T-helper 2 cell treated with Interferon-gamma antibody and Interleukin-4, amounts not matched to agents 100 ng/mL and 5 ng/mL, for 36 hours (primary cell): ENCODE data around the gene CC2D1A. TPM values are rescaled to one million over a fixed set of nuclear protein-coding genes. Genes with fewer than 3 reads are reported as not detected.

Experiments
- intact Hi-C: fragments of 100-400 bp; cut with micrococcal nuclease; formaldehyde crosslinking; loops from one replicate; pipeline ENCODE4 v1.15.1; 2023
- total RNA-seq: library from RNA; stranded (reverse); gene quantifications from 2 replicates; pipeline ENCODE4 v1.2.3, GENCODE V29; 2022

The CC2D1A gene
- total RNA-seq, 1 donor from 2014 or later: 35.7 TPM

DNA sequence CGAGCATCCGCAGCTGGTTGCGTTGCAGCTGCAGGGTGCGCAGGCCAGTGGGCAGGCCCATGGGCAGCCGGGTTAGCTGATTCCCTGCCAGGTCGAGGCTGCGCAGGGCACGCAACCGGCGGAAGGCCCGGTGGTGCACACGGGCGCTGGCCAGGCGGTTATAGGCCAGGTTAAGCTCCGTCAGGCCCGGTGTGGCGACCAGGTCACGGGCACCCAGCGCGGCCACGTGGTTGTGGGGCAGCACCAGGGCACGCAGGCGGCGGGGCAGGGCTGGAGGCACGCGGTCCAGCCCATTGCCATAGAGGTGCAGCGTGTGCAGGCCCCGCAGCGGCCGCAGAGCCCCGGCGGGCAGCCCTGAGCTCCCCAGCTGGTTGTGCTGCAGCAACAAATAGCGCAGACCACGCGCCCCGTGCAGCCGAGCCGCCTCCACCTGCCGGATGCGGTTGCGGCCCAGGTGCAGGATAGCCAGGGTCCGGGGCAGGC is 27.0 kb downstream of the CC2D1A start:
- intact Hi-C loops: no loop called here

DNA sequence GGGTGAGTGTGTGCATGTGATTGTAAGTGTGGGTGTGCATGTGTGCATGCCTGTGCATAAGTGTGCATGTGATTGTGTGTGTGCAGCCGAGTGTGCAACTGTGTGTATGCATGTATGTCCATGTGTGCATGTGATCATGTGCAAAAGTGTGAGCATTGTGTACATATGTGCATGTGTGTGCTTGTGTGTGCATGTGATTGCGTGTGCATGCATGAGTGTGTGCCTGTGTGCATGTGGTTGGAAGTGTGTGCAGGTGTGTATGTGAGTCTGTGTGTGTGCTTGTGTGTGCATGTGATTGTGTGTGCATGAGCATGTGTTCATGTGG is 28.7 kb downstream of the CC2D1A start:
- intact Hi-C loops: no loop called here

DNA sequence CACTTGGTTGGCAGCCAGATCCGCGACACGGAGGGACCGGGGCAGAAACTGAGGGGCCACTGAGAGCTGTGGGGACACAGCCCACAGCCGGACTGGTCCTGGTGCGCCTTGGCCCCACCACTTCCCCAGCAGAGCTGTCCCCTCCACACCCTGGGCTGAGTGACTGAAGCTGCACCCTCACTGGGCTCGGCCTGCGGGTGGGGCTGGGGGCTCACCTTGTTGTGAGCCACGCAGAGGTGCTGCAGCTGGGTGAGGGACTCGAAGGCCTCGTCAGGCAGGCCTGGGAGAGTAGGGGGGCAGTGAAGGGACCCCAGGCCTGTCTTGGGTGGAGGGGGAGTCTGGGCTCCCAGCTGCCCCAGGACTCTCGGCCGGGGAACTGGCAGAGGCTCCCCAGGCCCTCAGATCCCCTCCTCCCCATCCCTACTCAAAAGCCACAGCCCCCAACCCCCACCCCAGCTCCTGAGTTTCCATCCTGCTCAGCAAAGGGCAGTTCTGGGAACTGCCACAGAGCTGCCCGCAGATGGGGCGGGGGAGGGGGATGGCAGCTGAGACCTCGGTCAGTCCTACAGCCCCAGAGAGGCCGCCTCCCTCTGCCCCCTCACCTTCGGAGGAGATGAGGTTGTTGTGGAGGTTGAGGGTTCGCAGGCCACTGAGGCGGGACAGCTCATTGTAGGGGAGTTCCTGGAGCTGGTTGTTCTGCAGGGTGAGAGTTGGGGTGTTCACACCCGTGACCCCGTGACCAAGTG is 29.9 kb downstream of the CC2D1A start:
- intact Hi-C loops: no loop called here

DNA sequence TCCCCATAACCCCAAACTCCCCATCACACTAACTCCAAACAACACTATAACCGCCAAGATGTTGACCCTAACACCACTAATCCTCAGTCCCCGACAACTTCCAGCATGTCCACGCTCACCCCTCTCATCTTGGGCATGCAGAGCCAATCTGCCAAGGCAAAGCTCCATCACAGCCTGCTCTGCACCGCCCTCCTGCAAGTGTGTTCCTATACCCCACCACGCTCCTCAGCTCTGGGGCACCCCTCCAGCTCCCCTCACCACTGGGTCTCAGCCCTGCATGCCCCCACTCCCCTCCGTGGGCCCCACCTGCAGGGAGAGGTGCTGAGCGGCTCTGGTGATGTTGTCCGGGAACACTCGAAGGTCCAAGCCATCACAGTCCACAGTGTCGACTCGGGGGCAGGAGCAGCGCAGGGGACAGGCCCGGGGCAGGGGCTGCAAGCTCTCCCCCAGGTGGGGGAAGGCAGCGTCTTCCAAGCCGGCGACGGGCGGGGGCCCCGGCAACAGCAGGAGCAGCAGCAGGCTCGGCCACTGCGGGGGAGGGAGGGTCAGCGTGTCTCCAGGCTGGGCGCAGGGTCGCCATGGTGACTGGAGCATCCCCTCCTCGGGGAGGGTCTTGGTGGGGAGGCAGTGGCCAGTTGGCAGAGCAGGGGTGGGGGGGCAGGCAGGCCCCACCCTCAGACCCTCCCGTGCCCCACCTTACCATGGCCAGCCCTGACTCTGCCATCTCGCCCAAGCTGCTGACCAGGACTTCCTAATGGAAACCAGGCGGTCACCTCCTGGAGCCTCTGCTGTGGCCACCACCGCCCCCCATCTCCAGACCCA is 31.7 kb downstream of the CC2D1A start:
- intact Hi-C loops: no loop called here

DNA sequence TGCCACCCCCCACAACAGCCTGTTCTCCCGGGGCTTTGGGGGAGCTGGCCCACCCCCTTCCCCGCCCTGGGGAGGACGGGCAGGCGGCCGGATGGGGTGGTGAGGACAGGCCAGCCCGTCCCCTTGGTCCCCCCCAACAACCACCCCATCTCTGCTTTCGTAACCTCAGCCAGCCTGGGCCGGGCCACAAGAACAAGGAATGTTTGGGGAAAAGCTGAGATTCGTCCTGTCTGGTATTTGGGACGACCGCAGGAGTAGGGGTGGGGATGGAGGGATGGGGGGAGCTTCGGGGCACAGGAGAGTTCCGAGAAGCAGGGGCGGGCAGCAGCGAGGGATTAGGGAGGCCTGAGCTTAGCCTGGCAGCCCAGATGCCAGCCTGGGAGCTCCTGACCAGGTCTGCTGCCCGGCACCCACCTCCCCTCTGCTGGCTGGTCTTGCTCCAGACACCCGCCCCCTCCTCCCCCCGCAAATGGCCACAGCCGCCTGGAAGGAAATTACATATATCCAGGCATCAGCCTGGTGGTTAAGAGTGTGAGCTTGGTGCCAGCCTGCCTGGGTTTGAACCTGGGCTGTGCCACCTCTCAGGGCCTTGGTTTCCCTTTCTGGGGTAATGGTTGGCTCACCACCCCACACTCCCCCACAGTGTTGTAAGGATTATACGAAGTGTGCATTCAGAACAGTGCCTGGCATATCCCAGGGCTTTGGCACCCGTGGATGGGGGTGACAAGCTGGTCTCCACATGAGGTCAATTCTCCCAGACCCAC is 32.5 kb downstream of the CC2D1A start, which contains the start of gene PODNL1:
Gene PODNL1 (minus strand): TSS at position 117 of the 764 bp plus-strand sequence. CDS start 236 bp downstream, outside the sequence.
- intact Hi-C loops: no loop called here

DNA sequence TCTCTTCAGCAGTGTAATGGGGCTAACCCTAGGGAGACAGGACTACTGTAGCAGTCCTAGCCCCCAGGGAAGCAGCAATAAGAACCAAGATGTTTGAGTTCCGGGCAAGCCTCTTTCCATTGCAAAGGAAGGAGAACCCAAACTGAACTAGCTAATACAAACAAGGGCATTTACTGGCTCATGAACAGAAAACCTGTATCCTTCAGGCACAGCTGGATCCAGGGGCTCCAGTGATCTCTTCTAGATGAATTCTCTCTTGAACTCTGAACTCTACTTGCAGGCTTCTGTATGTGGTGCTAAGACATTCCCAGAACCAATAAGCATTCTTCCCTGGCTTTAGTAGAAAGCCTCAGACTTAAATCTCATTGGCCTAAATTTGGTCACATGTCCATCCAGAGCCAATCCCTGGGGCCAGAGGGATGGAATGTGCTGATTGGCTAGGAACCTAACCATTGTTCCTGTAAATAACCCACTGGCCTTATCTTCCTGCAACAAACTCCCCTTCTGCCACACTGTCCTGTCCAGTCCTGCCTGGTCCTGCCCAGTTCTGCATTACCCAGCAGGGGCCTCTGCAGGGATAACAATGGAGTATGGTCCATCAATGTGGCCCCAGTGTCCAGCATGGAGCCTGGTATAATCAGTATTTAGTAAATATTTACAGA is 36.2 kb downstream of the CC2D1A start:
- intact Hi-C loops: no loop called here

DNA sequence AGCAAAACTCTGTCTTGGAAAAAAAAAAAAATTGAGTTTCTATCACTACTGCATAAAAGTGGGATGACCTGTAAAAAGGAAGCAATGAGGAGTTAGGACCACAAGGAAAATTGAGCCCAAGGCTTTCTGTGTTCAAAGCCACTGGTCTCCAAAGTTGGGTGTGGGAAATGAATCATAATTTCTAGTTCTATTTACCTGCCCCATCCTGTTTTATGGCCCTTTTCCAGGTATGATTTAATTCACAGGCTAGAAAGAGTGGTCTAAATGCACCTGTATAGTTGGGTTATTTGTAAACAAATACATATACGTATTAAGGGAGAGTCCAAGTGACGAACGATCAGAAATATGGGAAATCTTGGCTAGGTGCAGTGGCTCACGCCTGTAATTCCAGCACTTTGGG is 40.4 kb downstream of the CC2D1A start:
- intact Hi-C loops: no loop called here

DNA sequence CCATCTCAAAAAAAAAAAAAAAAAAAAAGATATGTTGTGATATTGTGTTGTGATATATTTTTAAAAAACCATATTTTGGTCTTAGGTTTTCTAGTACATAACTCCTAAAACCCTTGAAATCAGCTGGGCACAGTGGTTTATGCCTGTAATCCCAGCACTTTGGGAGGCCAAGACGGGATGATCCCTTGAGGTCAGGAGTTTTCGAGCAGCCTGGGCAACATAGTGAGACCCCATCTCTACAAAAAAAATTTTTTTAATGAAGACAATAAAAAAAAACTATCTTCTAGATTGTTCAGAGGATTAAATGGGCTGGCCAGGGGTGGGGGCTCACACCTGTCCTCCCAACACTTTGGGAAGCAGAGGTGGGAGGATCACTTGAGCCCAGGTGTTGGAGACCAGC is 45.0 kb downstream of the CC2D1A start:
- intact Hi-C loops: no loop called here

DNA sequence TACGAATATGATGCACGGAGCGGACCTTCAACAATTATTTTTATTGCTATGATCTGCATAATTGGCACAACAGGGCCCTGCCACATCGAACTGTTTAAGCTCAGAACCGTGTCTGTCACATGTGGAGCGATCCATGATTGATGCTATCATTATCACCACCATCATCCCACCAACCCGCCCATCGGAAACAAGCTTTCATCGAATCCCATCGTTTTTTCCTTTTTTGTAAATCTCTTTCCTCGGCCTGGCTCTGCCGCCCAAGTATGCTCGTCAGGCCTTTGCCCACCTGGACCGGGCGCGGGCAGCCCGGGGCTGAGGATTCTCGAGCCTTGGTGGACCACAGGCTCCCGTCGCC is 45.8 kb downstream of the CC2D1A start:
- intact Hi-C loops: loop anchor here (1.0 to 2.0 kb wide), 5 partner anchors 35 to 130 kb away; partner anchors contain the start of gene RFX1

DNA sequence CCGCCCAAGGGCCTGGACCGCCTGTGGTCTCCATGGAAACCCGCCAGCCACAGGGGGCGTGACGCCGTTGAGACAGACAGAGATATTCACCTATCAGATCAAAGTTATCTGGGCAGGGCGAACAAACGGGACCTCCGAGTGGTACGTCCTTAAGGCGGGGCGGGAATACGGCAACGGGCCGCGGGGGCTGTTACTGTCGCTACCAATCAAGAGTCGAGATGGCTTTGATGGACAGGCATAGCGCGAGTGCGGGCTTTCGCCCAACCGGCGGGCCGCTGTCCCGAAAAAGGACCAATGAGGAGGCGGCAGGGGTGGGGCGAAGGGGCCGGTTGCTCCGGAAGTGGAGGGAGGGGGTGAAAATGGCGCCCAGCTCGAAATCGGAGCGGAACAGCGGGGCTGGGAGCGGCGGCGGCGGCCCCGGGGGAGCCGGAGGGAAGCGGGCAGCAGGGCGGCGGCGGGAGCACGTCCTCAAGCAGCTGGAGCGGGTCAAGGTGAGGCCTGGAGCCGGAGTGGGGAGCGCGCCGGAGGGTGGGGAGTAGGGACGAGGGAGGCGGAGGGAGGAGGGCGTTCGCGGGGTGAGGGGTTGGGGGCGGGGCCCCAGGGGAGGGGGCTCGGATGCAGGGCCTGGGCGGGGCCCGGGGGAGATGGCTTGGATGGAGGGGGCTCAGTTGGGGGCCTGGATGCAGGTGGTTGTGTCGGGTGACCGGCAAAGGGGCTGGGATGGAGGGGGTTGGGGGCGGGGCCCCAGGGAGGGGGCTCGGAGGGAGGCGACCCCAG is 46.3 kb downstream of the CC2D1A start, which contains the start of gene DCAF15:
Gene DCAF15 (plus strand): TSS at position 356 of the 777 bp plus-strand sequence. CDS start 4 bp downstream, at position 360.
- intact Hi-C loops: loop anchor here (1.0 to 2.0 kb wide), 5 partner anchors 34 to 129 kb away; partner anchors contain the start of gene RFX1

DNA sequence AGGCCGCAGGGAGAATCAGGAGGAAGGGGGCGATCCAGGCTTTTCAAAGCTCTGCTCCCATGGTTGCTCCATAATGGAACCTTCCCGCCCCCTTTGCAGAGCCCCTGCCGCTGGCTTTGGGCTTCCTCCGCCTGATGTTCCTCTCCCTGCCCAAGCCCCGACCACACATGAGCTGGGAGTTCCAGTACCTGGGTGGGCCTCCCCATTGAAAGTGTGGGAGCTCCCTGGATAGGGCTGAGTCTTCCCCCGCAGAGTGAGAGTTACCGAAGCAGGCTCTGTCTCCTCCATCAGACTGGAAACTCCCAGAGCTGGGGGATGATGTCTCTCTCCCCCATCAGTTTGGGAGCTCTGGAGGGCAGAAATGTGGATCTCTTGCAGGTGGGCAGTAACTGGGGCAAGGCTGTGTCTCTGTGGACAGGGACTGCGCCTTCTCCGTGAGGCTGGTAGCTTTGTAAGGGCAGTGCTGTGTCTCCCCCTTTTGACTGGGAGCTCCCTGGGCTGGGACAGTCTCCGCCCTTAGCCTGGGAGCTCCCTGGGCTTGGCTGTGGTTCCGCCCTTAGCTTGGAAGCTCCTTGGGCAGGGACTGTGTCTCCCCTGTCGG is 47.0 kb downstream of the CC2D1A start:
- intact Hi-C loops: loop anchor here (1.0 to 2.0 kb wide), 5 partner anchors 33 to 128 kb away; partner anchors contain the start of gene RFX1

DNA sequence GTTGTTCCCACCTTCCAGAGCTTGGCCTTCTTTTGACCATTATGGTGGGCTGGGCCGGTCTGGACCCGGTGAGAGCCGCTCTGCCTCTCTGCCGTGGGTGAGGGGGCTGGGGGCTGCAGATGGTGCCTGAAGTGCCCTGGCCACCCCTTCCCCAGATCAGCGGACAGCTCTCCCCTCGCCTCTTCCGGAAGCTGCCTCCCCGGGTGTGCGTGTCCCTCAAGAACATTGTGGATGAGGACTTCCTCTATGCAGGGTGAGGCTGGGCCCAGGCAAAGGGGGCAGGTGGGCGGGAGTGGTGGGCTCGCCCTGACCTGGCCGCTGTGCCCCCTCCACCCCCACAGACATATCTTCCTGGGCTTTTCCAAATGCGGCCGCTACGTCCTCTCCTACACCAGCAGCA is 48.2 kb downstream of the CC2D1A start:
- intact Hi-C loops: no loop called here

DNA sequence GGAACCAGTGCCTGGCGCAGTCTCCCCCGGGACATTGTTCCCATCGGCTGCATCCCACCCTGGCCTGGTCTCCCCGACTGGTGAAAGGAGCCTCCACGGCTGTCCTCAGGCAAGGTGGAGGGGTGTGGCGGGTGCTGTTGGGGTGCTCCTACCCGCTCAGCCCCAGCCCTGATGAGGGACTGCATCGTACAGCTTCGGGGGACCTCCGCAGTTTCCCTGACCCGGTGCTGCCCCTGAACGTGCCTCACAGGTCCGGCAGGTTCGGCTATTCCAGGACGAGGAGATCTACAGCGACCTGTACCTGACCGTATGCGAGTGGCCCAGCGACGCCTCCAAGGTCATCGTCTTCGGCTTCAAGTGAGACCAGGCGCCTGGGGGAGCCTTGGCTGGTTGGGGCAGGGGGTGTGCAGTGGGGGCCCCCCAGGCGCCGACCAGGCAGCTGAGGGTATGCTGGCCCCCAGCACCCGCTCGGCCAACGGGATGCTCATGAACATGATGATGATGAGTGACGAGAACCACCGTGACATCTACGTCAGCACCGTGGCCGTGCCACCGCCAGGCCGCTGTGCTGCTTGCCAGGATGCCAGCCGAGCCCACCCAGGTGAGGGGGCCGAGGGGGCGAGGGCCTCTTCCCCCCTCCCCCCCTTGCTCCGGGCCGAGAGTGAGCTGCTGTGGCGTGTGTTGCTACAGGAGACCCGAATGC is 49.8 kb downstream of the CC2D1A start:
- intact Hi-C loops: no loop called here

DNA sequence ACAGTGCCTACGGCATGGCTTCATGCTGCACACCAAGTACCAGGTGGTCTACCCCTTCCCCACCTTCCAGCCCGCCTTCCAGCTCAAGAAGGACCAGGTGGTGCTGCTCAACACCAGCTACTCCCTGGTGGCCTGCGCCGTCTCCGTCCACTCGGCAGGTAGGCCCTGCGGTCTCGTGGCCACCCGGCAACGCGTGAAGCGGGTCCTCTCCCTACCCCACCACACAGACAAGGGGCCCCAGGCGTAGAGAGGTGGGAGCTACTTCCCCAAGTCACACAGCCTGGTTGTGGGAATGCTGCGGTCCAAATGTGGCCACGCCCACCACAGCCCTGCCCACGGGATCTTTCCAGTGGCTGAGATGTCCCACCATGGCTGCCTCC is 50.4 kb downstream of the CC2D1A start:
- intact Hi-C loops: no loop called here

DNA sequence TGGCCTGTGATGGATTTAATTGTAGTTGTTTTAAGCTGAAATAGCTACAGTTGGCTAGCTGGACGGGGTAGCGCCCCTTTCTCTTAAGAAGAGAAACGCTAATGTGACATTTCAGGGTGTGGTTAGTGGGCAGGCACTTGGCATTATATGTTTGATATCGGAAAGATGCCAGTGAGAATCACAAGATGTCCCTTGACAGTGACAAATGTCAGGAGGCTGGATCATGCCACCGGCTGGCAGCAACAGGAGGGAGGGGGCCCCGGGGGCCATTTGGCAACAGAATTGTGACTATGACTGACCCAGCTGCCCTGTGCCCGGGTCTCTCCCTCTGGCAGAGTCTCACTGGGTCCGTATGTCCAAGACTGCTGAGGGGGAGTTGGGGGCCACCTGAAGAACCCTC is 51.0 kb downstream of the CC2D1A start:
- intact Hi-C loops: no loop called here

DNA sequence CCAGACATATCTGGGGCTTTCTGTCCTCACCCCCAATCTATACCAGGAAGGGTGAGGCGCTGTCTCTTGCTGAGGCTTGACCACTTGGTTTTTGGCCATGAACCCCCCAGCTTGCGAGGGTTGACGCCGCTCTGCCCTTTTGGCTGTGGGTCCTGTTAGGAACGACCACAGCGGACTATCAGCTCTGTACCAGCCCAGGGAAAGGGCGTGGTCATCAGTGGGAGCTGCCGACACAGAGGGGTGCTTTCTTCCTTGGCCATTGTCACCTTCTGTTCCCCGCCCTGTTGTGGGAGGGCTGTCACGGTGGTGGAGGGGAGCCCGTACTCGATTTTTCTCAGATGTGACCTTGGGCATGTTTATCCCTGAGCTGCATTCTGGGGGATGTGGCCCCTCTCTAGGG is 52.0 kb downstream of the CC2D1A start:
- intact Hi-C loops: no loop called here

DNA sequence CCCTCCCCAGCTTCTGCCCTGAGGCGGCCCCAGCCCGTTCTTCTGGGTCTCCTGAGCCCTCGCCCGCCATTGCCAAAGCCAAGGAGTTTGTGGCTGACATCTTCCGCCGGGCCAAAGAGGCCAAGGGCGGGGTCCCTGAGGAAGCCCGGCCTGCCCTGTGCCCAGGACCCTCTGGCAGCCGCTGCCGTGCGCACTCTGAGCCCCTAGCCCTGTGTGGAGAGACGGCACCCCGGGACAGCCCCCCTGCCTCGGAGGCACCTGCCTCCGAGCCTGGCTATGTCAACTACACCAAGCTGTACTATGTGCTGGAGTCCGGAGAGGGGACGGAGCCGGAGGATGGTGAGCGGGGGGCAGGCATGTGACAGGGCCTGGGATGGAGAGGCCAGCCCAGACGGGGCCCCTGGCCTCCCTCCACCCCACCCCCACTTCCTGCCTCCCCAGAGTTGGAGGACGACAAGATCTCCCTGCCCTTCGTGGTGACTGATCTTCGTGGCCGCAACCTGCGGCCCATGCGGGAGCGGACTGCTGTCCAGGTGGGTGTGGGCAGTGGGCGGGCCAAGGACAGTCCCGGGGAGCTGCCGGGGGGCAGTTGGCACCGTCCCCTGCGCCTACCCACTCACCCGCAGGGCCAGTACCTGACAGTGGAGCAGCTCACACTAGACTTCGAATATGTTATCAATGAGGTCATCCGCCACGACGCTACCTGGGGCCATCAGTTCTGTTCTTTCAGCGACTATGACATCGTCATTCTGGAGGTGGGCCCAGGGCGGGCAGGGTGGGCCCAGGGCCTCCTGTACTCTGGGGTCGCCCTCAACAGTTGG is 53.4 kb downstream of the CC2D1A start:
- intact Hi-C loops: no loop called here
